Calu3 (cell line): ENCODE results near the gene DOCK11. TPM values are rescaled to one million over a fixed set of nuclear protein-coding genes. Genes with fewer than 3 reads are reported as not detected.

Experiments
- BruUV-seq: library from RNA; stranded (reverse); fragments of 400-500 nt; replicated peaks from 2 replicates; lab custom pipeline; 2021; lab: Mats Ljungman, UMichigan
- CTCF ChIA-PET: fragments of 300-600 bp; sonication (Branson Sonifier 250); formaldehyde crosslinking; loops from one replicate; lab custom pipeline; 2022; ENCODE audit warnings: antibody characterized with exemption; lab: Charles Lee
- DNase-seq: peaks from one replicate; pipeline ENCODE4 v3.0.0; 2022
- H3K27ac Mint-ChIP-seq: one replicate; pipeline ENCODE4 v1.8.0; 2022; ENCODE audit warnings: mixed read lengths; ENCODE audit not compliant: unreplicated experiment
- H3K27me3 Mint-ChIP-seq: one replicate; pipeline ENCODE4 v1.8.0; 2022; ENCODE audit warnings: mixed read lengths; ENCODE audit not compliant: unreplicated experiment
- H3K36me3 Mint-ChIP-seq: one replicate; pipeline ENCODE4 v1.8.0; 2022; ENCODE audit warnings: mild to moderate bottlenecking, moderate library complexity, mixed read lengths; ENCODE audit not compliant: insufficient read depth, unreplicated experiment
- H3K4me1 Mint-ChIP-seq: one replicate; pipeline ENCODE4 v1.8.0; 2022; ENCODE audit warnings: mild to moderate bottlenecking, low read depth, mixed read lengths; ENCODE audit not compliant: unreplicated experiment
- H3K4me3 Mint-ChIP-seq: one replicate; pipeline ENCODE4 v1.8.0; 2022; ENCODE audit warnings: mild to moderate bottlenecking, low read depth, moderate library complexity, mixed read lengths; ENCODE audit not compliant: unreplicated experiment
- H3K9me3 Mint-ChIP-seq: one replicate; pipeline ENCODE4 v1.8.0; 2022; ENCODE audit warnings: low read depth, mixed read lengths; ENCODE audit not compliant: unreplicated experiment
- CTCF ChIP-seq: fragments of 200-600 bp; IDR thresholded peaks from one replicate; pipeline ENCODE4 v1.8.0; 2022; ENCODE audit warnings: antibody characterized with exemption; ENCODE audit not compliant: unreplicated experiment
- intact Hi-C: fragments of 100-400 bp; cut with micrococcal nuclease; formaldehyde crosslinking; loops from one replicate; pipeline ENCODE4 v1.10.0; 2022; ENCODE audit not compliant: unreplicated experiment
- total RNA-seq: library from RNA; stranded (reverse); gene quantifications from 2 replicates; pipeline ENCODE4 v1.2.3, GENCODE V29; 2022

The DOCK11 gene
- total RNA-seq, 1 experiment from 2014 or later, result 1.9 TPM

GRCh38 chrX:118560489-118560888 lies 64.9 kb downstream of the DOCK11 start:
- Mint-ChIP-seq H3K4me1 (no peaks in the 10 kb centered on the region), H3K36me3 (no peaks in the 10 kb centered on the region), H3K27me3 (no peaks in the 10 kb centered on the region), H3K4me3 (no peak overlapping the region), H3K27ac (no peak overlapping the region), H3K9me3 (no peaks in the 10 kb centered on the region)
- TF ChIP-seq CTCF, result no peak
- no TSS peak for BruUV-seq
- intact Hi-C loops, result no loop called here
- CTCF ChIA-PET, result no interaction called here
- DNase-seq, result no peak

- intact Hi-C loops, result no loop called here
Measured at GRCh38 chrX:118562582-118563164, 67.1 kb downstream of the DOCK11 start.

GRCh38 chrX:118564498-118564897 lies 68.9 kb downstream of the DOCK11 start:
- TF ChIP-seq CTCF, result no peak
- Mint-ChIP-seq H3K4me1 (no peaks in the 10 kb centered on the region), H3K27ac (no peak overlapping the region), H3K9me3 (no peaks in the 10 kb centered on the region), H3K36me3 (no peaks in the 10 kb centered on the region), H3K27me3 (no peaks in the 10 kb centered on the region), H3K4me3 (no peak overlapping the region)
- DNase-seq, result no peak
- BruUV-seq, result no TSS peak
- CTCF ChIA-PET, result no interaction called here
- intact Hi-C loops, result no loop called here

More at GRCh38 chrX:118562582-118563164, 67.1 kb downstream of the DOCK11 start:
- no peak overlapping the region for H3K4me3 Mint-ChIP-seq
- CTCF ChIA-PET, result no interaction called here
- H3K9me3 Mint-ChIP-seq, result no peaks in the 10 kb centered on the region
- no TSS peak for BruUV-seq
- TF ChIP-seq CTCF, result no peak
- no peaks in the 10 kb centered on the region for H3K36me3 Mint-ChIP-seq
- no peaks in the 10 kb centered on the region for H3K4me1 Mint-ChIP-seq
- no peaks in the 10 kb centered on the region for H3K27me3 Mint-ChIP-seq
- H3K27ac Mint-ChIP-seq, result no peak overlapping the region
- no peak for DNase-seq

GRCh38 chrX:118565853-118566252 lies 70.2 kb downstream of the DOCK11 start:
- DNase-seq, result no peak
- H3K4me1 Mint-ChIP-seq, result no peaks in the 10 kb centered on the region
- H3K9me3 Mint-ChIP-seq, result no peaks in the 10 kb centered on the region
- no peak overlapping the region for H3K4me3 Mint-ChIP-seq
- intact Hi-C loops, result no loop called here
- no TSS peak for BruUV-seq
- CTCF ChIA-PET, result no interaction called here
- TF ChIP-seq CTCF, result no peak
- no peaks in the 10 kb centered on the region for H3K36me3 Mint-ChIP-seq
- no peaks in the 10 kb centered on the region for H3K27me3 Mint-ChIP-seq
- no peak overlapping the region for H3K27ac Mint-ChIP-seq
